Measurements from ENCODE around the gene ZNF490. TPM values are rescaled to one million over a fixed set of nuclear protein-coding genes. Genes with fewer than 3 reads are reported as not detected.

ZNF490 gene
- total RNA-seq = 7.2 and 13.3 TPM in 2 replicates

GRCh38 chr19:12610540-12611360 lies at the start of gene ZNF490, which contains the start of gene ZNF791:
ZNF490 (minus strand) TSS chr19:12610813; CDS start chr19:12610680, 133 bp downstream.
ZNF791 (plus strand) TSS chr19:12610920; CDS start chr19:12611080, 160 bp downstream.

GRCh38 chr19:12551060-12551832 lies 59.4 kb downstream of the ZNF490 start, which contains the start of gene ZNF564:
ZNF564 (minus strand) TSS chr19:12551482; CDS start chr19:12551332, 150 bp downstream.

Other genes with a start within 250 kb of the ZNF490 start
- gene ZNF442, start 245.1 kb downstream of the ZNF490 start, total RNA-seq = 4.1 and 4.3 TPM in 2 replicates
- 2.1 and 2.6 TPM in 2 replicates for gene ZNF799, start 209.5 kb downstream of the ZNF490 start, total RNA-seq
- 1.0 and 3.1 TPM in 2 replicates for gene ZNF443, start 169.8 kb downstream of the ZNF490 start, total RNA-seq
- 0.34 and 1.1 TPM in 2 replicates for gene ZNF709, start 126.0 kb downstream of the ZNF490 start, total RNA-seq
- 7.2 and 11.2 TPM in 2 replicates for gene ZNF564, start 59.3 kb downstream of the ZNF490 start, total RNA-seq
- 12.3 and 20.9 TPM in 2 replicates for gene ZNF791, start 107 bp upstream of the ZNF490 start, total RNA-seq
- gene MAN2B1, start 55.9 kb upstream of the ZNF490 start, total RNA-seq = 32.5 and 54.8 TPM in 2 replicates
- 8.7 and 11.6 TPM in 2 replicates for gene WDR83, start 56.0 kb upstream of the ZNF490 start, total RNA-seq
- 51.0 and 52.3 TPM in 2 replicates for gene DHPS, start 71.1 kb upstream of the ZNF490 start, total RNA-seq
- gene GNG14, start 77.2 kb upstream of the ZNF490 start, total RNA-seq = not detected in 2 replicates
- gene FBXW9, start 85.8 kb upstream of the ZNF490 start, total RNA-seq = 5.5 and 6.9 TPM in 2 replicates
- gene TNPO2, start 113.1 kb upstream of the ZNF490 start, total RNA-seq = 30.1 and 69.1 TPM in 2 replicates
- 101 and 152 TPM in 2 replicates for gene TRIR, start 123.9 kb upstream of the ZNF490 start, total RNA-seq
- 59.7 and 79.6 TPM in 2 replicates for gene GET3, start 126.7 kb upstream of the ZNF490 start, total RNA-seq
- gene BEST2, start 141.0 kb upstream of the ZNF490 start, total RNA-seq = not detected in 2 replicates
- 43.1 and 73.5 TPM in 2 replicates for gene HOOK2, start 164.7 kb upstream of the ZNF490 start, total RNA-seq
- 266 and 285 TPM in 2 replicates for gene JUNB, start 180.7 kb upstream of the ZNF490 start, total RNA-seq
- 109 and 161 TPM in 2 replicates for gene PRDX2, start 191.0 kb upstream of the ZNF490 start, total RNA-seq
- gene THSD8, start 191.3 kb upstream of the ZNF490 start, total RNA-seq = 0.28 TPM in 1 of 2 replicates, not detected in the other
- gene RNASEH2A, start 195.8 kb upstream of the ZNF490 start, total RNA-seq = 7.2 and 13.3 TPM in 2 replicates
- not detected in 2 replicates for gene RTBDN, start 223.8 kb upstream of the ZNF490 start, total RNA-seq
- gene MAST1, start 227.7 kb upstream of the ZNF490 start, total RNA-seq = under 0.01 and 0.28 TPM in 2 replicates

Data from nasal cavity respiratory epithelium epithelial cell of viscerocranial mucosa (primary cell).